ENCODE measurements around the gene UST.
"Not testable (repeated sequence)": the region's sequence is repeated elsewhere in the genome, so short reads cannot be mapped to it uniquely, and the experiment has no call there.

GRCh38 chr6:148780423-148780822, 33.6 kb downstream of the UST start:
- not testable (repeated sequence) for TF ChIP-seq RAD21 (IDR thresholded peaks at IDR 0.05); CTCF (IDR thresholded peaks at IDR 0.05; ENCODE audit: low read depth, low read length, missing input control)
